ENCODE measurements around the gene IQCC.
"Not testable (repeated sequence)": the region's sequence is repeated elsewhere in the genome, so short reads cannot be mapped to it uniquely, and the experiment has no call there.

The IQCC gene

GRCh38 chr1:32205401-32206370 is at the start of gene IQCC:
TSS of gene IQCC (plus strand) at chr1:32205671. CDS start at chr1:32205682, 11 bp downstream.
- Histone ChIP-seq H3K4me3 (peak within 1 kb of the TSS; percentile 66 to 88 (median 78)), H3K9ac (peak within 1 kb of the TSS; percentile 79 to 92 (median 85)), H3K9me3 (replicated peaks in 1 of 11) (no peaks in the 10 kb centered on the region), H3K4me2 (peak within 1 kb of the TSS; percentile 90 to 100 (median 99)), H3K4me1 (peaks cover 41 to 69% (median 53%) of the 10 kb centered on the region in 10 experiments), H3K36me3 (peaks cover 0 to 21% (median 7%) of the 10 kb centered on the region in 11 experiments; a peak in 7 of 22 replicates), H3K27me3 (no peaks in the 10 kb centered on the region), H3K27ac (peak within 1 kb of the TSS; percentile 38 to 81 (median 75); a peak in 21 of 22 replicates), H4K20me1 (no peaks in the 10 kb centered on the region)
- TF ChIP-seq Cebpa-rat (IDR thresholded peaks at IDR 0.05): no peak

DNA sequence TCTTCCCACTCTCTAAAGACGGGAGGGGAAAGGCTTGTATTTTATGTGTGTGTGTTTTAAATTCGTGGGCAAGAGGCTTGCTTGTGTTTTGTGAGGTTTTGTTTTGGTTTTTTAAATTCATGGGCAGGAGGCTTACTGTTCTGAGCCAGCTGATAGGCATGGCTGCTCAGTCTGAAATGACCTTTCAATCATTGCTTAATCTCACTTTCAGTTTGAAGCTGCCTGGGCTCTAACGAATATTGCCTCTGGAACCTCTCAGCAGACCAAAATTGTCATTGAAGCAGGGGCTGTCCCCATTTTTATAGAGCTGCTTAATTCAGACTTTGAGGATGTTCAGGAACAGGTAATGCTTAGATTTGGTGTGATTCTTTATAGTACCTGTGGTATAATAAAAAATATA is 46.3 kb upstream of the IQCC start:
- Histone ChIP-seq H3K36me3 (peaks cover 96 to 100% (median 98%) of the 10 kb centered on the region in 11 experiments), H3K9me3 (replicated peaks in 1 of 11) (no peaks in the 10 kb centered on the region), H3K4me2 (no peak overlapping the region), H3K4me3 (no peak overlapping the region), H3K9ac (no peak overlapping the region), H3K4me1 (peaks cover 0 to under 1% (median 0%) of the 10 kb centered on the region in 10 experiments; a peak in 1 of 20 replicates), H3K27me3 (no peaks in the 10 kb centered on the region), H3K27ac (no peak overlapping the region), H4K20me1 (peaks cover 5 to 41% (median 22%) of the 10 kb centered on the region in 11 experiments; a peak in 19 of 22 replicates)
- TF ChIP-seq Cebpa-rat (IDR thresholded peaks at IDR 0.05): no peak

DNA sequence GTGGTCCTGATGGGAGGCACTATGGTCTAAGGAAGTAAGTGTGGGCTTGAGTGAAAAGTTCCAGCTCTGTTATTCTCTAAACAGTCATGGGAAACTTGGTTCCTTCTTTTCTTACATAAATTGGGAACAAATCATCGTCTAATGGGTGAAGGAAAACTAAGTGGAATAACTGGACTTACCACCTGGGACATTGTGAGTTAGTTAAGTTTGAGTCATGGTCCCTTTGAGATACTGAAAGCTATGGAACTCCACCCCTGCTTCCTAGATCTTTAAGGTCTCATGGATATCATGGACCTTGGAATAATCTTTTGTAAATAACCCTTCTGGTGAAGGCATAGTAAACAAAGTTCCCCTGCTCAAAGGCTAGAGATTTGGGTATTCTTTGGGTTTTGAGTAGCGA is 42.1 kb upstream of the IQCC start:
- H3K36me3 ChIP-seq: peaks cover 96 to 100% (median 98%) of the 10 kb centered on the region in 11 experiments
- no peaks in the 10 kb centered on the region for H3K27me3 ChIP-seq
- no peak overlapping the region for H3K4me2 ChIP-seq

DNA sequence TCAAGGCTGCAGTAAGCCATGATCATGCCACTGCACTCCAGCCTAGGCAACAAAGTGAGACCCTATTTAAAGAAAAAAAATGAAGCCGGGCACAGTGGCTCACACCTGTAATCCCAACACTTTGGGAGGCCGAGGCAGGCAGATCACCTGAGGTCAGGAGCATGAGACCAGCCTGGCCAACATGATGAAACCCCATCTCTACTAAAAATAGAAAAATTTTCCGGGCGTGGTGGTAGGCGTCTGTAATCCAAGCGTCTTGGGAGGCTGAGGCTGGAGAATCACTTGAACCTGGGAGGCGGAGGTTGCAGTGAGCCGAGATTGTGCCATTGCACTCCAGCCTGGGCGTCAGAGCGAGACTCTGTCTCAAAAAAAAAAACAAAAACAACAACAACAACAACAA is 39.8 kb upstream of the IQCC start:
- not testable (repeated sequence) for H3K4me1 ChIP-seq; H3K4me3 ChIP-seq; H3K4me2 ChIP-seq; H4K20me1 ChIP-seq; H3K27me3 ChIP-seq; H3K27ac ChIP-seq; H3K9ac ChIP-seq; H3K9me3 ChIP-seq (replicated peaks in 1 of 11)
- H3K36me3 ChIP-seq: peaks cover 95 to 100% (median 98%) of the 10 kb centered on the region in 11 experiments

More for the DNA sequence above, 42.1 kb upstream of the IQCC start:
- H4K20me1 ChIP-seq: peaks cover 0 to 12% (median 0%) of the 10 kb centered on the region in 11 experiments; a peak in 5 of 22 replicates
- no peak for TF ChIP-seq Cebpa-rat (IDR thresholded peaks at IDR 0.05)
- no peak overlapping the region for H3K9ac ChIP-seq
- H3K4me3 ChIP-seq: no peak overlapping the region
- no peak overlapping the region for H3K27ac ChIP-seq
- H3K9me3 ChIP-seq (replicated peaks in 1 of 11): no peaks in the 10 kb centered on the region
- no peaks in the 10 kb centered on the region for H3K4me1 ChIP-seq

GRCh38 chr1:32170991-32171390 is 34.5 kb upstream of the IQCC start:
- TF ChIP-seq Cebpa-rat (IDR thresholded peaks at IDR 0.05): no peak
- no peaks in the 10 kb centered on the region for H3K27me3 ChIP-seq

DNA sequence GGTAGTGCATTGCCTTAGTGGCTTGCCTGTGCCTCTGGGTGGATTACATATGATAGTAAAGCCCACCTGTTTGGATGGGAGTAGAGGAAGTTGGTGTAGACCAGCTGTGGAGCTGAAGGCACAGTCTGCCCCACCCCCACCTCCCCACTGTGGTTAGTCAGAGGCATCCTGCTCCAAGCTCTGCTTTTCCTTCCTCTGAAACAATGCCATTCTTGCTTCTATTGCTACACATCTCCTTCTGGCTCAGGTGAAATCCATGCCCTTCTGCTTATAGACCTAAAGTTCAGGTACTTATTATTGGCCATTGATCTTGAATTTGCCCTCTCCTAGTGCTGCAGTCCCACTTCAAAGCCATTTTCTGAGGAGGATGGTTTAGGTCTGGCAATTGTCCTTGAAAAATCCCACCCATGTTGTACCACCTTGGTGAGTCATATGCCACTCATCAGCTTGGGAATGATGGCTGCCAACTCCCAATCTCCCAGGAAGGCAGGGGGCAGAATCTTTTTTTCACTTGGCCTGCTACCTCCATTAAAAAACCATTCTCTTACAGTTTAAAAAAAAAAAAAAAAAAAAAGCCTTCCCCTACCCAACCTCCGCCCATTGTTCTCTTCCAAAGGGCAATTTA is 32.7 kb upstream of the IQCC start:
- Histone ChIP-seq H3K36me3 (peaks cover 71 to 84% (median 76%) of the 10 kb centered on the region in 11 experiments), H3K4me2 (peak overlapping the region; percentile 43 to 76 (median 60)), H3K9ac (peak overlapping the region in 2 of 11 experiments; percentile 6 to 16; a peak in 1 of 22 replicates), H3K4me3 (no peak overlapping the region), H4K20me1 (peaks cover 0 to 22% (median 0%) of the 10 kb centered on the region in 11 experiments; a peak in 6 of 22 replicates), H3K27ac (peak overlapping the region in 7 of 11 experiments; percentile 4 to 54 (median 31); a peak in 12 of 22 replicates), H3K9me3 (replicated peaks in 1 of 11) (no peaks in the 10 kb centered on the region), H3K4me1 (peaks cover 12 to 25% (median 19%) of the 10 kb centered on the region in 10 experiments), H3K27me3 (no peaks in the 10 kb centered on the region)
- no peak; a peak in 1 of 22 replicates for TF ChIP-seq Cebpa-rat (IDR thresholded peaks at IDR 0.05)

More at GRCh38 chr1:32170991-32171390, 34.5 kb upstream of the IQCC start:
- H3K36me3 ChIP-seq: peaks cover 88 to 97% (median 93%) of the 10 kb centered on the region in 11 experiments
- no peak overlapping the region for H3K9ac ChIP-seq
- peaks cover 0 to 22% (median 0%) of the 10 kb centered on the region in 11 experiments; a peak in 6 of 22 replicates for H4K20me1 ChIP-seq
- H3K4me3 ChIP-seq: no peak overlapping the region
- H3K4me1 ChIP-seq: peaks cover 12 to 25% (median 19%) of the 10 kb centered on the region in 10 experiments
- H3K27ac ChIP-seq: no peak overlapping the region; a peak in 1 of 22 replicates
- H3K9me3 ChIP-seq (replicated peaks in 1 of 11): no peaks in the 10 kb centered on the region
- H3K4me2 ChIP-seq: no peak overlapping the region

DNA sequence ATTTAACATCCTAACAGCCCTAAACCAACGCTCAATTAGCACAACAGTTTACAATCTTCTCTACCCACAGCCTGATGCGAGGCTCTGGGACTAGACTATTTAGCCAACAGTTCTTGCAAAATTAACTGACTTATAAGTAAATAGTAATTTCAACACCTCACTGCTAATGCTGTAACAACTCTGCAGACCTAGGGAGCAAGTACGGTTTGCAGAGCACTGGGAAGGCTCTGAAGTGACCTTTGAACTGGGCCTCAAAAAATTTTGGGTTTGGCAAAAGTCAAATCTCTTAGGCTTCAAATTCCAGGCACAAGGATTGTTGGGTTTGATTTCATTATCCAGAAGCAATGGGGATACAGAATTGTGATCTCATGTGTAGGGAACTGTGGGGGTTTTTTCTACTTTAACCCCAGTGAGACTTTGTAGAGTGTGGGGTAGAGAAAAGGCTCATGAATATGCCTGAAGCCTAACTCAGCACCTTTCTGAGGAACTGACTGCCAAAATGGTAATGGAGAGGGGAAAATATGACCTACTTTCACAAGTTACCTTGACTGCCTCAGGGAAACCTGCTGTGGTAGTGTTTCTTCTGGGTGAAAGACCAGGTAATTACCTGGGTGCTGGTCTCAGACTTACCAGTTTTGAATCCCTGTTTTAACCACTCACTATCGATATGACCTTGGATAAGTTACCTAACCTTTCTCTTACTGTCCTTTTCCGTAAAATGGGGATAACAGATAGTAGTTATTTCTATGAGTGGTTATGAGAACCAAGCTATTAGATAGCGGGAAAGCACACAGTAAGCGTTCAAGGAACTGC is 26.9 kb upstream of the IQCC start:
- Histone ChIP-seq H3K4me2 (peak overlapping the region; percentile 86 to 100 (median 95)), H4K20me1 (peaks cover 14 to 37% (median 33%) of the 10 kb centered on the region in 11 experiments; a peak in 19 of 22 replicates), H3K27me3 (no peaks in the 10 kb centered on the region), H3K4me1 (peaks cover 30 to 41% (median 38%) of the 10 kb centered on the region in 10 experiments), H3K36me3 (peaks cover 32 to 57% (median 45%) of the 10 kb centered on the region in 11 experiments), H3K27ac (peak overlapping the region; percentile 86 to 93 (median 91); a peak in 21 of 22 replicates), H3K9ac (peak overlapping the region; percentile 87 to 94 (median 90); a peak in 20 of 22 replicates), H3K9me3 (replicated peaks in 1 of 11) (no peaks in the 10 kb centered on the region), H3K4me3 (peak overlapping the region in 8 of 10 experiments; percentile 69 to 93 (median 80); a peak in 9 of 20 replicates)
- no peak for TF ChIP-seq Cebpa-rat (IDR thresholded peaks at IDR 0.05)

DNA sequence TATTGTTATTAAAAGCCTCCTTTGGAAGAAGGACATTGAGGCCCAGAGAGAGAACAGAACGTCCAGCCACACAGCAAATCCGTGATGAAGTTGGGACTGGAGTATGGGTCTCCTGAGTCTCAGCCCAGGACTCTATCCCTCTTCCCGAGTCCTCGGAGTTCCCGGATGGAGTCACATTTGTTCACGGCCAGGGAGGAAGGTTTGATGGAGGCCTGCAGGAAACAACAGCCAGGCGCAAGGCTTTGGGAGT is 26.4 kb upstream of the IQCC start:
- peak overlapping the region; percentile 69 to 93 (median 78) for H3K4me3 ChIP-seq
- H4K20me1 ChIP-seq: peaks cover 19 to 42% (median 38%) of the 10 kb centered on the region in 11 experiments; a peak in 21 of 22 replicates
- TF ChIP-seq Cebpa-rat (IDR thresholded peaks at IDR 0.05): no peak
- H3K4me2 ChIP-seq: peak overlapping the region; percentile 86 to 100 (median 95)
- H3K27ac ChIP-seq: peak overlapping the region; percentile 86 to 93 (median 91)
- H3K36me3 ChIP-seq: peaks cover 32 to 57% (median 45%) of the 10 kb centered on the region in 11 experiments
- H3K27me3 ChIP-seq: no peaks in the 10 kb centered on the region
- no peaks in the 10 kb centered on the region for H3K9me3 ChIP-seq (replicated peaks in 1 of 11)
- peaks cover 34 to 46% (median 43%) of the 10 kb centered on the region in 10 experiments for H3K4me1 ChIP-seq
- H3K9ac ChIP-seq: peak overlapping the region; percentile 87 to 94 (median 90); a peak in 21 of 22 replicates

All from BLaER1 treated with 17β-estradiol and CSF1 and Interleukin-3, amounts not matched to agents 10 nM and 100 nM (cell line).